GM18951 (cell line): Measurements from ENCODE around the gene WDR20.
"Not testable (repeated sequence)": the region's sequence is repeated elsewhere in the genome, so short reads cannot be mapped to it uniquely, and the experiment has no call there.

ENCODE experiments used
- POLR2A ChIP-seq: IDR thresholded peaks from 4 replicates; pipeline ENCODE4 v1.6.1; 2011; ENCODE audit warnings: mild to moderate bottlenecking; ENCODE audit not compliant: insufficient read length, insufficient read depth; ENCODE audit errors: extremely low read depth
- in situ Hi-C: fragments of 300-500 bp; cut with MboI; formaldehyde crosslinking; loops from one replicate; pipeline ENCODE4 v1.12.0; 2022; ENCODE audit warnings: low sequenced_read_pairs, mixed read lengths, inconsistent platforms; ENCODE audit not compliant: unreplicated experiment

The WDR20 gene

DNA sequence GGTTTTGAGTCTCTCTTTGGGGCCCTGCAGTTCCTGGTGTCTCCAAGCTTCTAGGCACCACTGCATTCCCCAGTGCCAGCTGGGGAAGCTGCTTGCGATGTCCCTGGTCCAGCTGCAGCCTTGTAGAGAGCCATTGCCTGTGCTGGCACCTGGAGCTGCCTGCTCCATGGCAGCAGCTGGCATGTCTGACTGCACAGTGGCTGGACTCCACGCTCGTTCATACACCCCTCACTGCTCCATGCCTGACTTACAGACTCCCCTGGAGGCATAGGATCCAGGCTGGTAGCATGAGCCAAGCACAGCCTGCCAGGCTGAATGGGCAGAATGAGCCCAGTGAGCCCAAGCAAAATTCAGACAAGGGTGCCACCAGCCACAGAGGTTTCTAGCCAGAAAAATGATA, 21.8 kb upstream of the WDR20 start:
- TF ChIP-seq POLR2A = no peak
- in situ Hi-C loops = no loop called here

DNA sequence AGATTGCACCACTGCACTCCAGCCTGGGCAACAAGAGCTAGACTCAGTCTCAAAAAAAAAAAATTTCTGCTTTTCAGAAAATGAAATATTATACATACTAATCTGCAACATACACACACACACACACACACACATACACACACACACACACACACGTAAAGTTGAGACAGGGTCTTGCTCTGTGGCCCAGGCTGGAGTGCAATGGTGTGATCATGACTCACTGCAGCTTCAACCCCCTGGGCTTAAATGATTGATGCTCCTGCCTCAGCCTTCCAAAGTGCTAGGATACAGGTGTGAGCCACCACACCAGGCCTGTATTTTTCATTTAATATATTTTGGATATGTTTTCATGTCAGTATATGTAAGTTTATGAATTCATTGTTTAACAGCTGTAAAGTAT, 18.8 kb upstream of the WDR20 start:
- in situ Hi-C loops = no loop called here
- TF ChIP-seq POLR2A = no peak

DNA sequence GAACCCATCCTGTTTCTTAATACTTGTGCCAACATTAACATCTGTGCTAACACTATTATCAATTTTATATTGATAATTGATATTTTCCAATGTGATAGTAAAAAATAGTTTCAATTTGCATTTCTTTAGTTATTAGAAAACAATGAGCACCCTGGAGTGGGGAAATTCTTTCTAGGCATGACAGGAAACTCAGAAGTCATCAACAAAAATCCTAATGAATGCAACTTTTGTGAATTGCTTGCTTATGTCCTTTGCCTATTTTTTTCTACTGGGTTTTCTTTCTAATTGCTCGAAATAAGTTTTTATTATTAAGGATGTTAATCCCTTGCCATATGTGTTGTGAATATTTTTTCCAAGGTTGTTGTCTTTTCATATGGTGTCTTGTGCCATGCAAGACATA, 18.1 kb upstream of the WDR20 start:
- TF ChIP-seq POLR2A = no peak

GRCh38 chr14:102124419-102124818, 15.3 kb upstream of the WDR20 start:
- in situ Hi-C loops = no loop called here
- no peak for TF ChIP-seq POLR2A

More for the DNA sequence above, 18.1 kb upstream of the WDR20 start:
- in situ Hi-C loops = no loop called here

GRCh38 chr14:102125546-102125945, 14.2 kb upstream of the WDR20 start:
- no peak for TF ChIP-seq POLR2A
- in situ Hi-C loops = no loop called here

DNA sequence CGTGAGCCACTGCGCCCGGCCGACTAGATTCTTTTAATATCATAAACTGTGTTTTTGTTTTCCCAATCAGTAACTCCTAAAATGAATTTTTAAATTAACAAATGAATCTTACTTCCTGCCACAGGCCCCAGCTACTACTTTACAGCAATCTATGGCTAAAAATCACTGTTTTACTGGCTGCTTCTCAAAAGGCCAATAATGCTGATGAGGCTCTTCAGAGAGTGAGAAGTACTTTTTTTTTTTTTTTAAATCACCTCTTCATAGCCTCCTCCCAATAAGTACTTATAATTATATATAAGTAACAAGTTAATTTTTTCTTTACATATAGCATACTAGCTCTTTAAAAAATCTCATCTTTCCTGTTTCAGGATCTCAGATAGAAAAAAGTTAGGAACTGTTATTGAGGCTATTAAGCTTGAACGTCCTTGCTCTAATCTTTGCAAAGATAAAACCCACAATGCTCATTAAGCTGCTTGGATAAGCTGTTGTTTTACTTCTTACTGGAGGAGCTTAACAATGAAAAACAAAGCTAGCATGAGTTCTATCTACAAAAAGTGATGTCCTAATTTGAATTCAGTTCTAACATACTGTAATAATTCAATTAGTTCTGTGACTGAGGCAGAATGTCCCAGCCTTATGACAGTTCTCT, 12.8 kb upstream of the WDR20 start:
- no peak for TF ChIP-seq POLR2A
- in situ Hi-C loops = no loop called here

DNA sequence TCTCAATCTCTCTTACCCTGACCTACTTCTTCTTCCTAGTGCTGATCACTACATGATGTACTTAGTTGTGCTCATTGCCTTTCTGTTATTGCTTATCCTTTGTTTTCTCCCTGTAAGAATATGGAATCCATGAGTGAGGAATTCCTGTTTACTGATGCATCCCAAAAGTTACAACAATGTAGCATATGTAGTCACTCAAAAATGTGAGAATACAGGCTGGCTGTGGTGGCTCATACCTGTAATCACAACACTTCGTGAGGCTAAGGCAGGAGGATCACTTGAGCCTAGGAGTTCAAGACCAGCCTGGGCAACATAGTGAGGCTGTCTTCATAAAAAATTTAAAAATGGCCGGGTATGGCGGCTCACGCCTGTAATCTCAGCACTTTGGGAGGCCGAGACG, 8.0 kb upstream of the WDR20 start:
- in situ Hi-C loops = no loop called here
- no peak for TF ChIP-seq POLR2A

GRCh38 chr14:102134021-102134420, 5.7 kb upstream of the WDR20 start:
- in situ Hi-C loops = not testable (repeated sequence)

GRCh38 chr14:102134719-102135118, 5.0 kb upstream of the WDR20 start:
- in situ Hi-C loops = not testable (repeated sequence)

- in situ Hi-C loops = not testable (repeated sequence)
These were observed 4.2 kb upstream of the WDR20 start for GRCh38 chr14:102135456-102135855.

DNA sequence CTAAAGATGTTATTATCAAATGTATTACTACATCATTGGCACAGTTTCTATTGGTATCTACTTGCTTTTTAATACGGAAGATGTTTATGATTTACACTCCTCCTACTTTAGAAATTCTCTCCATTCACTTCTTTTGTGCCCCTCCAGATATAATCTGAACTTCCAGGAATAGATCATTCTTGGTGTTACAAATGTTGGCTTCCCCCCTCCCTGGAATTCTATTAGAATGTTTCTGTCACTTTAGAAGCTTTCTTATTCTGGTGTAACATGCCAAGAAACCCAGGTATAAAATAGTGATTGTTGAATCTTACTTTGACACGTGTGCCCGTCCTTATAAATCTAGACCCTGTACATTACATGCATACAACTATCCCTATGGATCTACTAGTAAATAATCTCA, 1.2 kb upstream of the WDR20 start:
- in situ Hi-C loops = no loop called here

GRCh38 chr14:102138961-102139285, 774 bp upstream of the WDR20 start:
- TF ChIP-seq POLR2A = no peak
- in situ Hi-C loops = no loop called here

More for the DNA sequence above, 1.2 kb upstream of the WDR20 start:
- no peak for TF ChIP-seq POLR2A

GRCh38 chr14:102140027-102140749, 491 bp downstream of the WDR20 start:
- in situ Hi-C loops = no loop called here
- TF ChIP-seq POLR2A = no peak

GRCh38 chr14:102140750-102141145, 1.1 kb downstream of the WDR20 start:
- TF ChIP-seq POLR2A = no peak
- in situ Hi-C loops = no loop called here

- in situ Hi-C loops = no loop called here
- TF ChIP-seq POLR2A = no peak
These were observed 2.1 kb downstream of the WDR20 start for GRCh38 chr14:102141797-102142196.

DNA sequence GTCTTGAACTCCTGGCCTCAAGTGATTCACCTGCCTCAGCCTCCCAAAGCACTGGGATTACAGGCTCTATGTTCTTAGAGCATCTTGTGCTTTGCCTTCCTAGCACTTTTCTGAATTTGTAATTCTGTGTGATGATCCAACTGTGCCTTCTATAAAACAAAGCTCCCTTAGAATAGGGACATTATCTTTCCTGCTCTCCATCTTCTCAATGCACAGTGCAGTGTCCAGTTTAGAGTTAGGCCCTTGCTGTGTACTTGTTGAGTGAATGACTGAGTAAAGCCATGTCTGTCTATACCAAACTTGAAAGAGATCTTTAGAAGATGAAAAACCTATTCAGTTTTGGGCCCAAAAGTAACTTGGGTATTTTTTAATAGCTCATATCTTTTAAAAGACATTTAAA, 5.2 kb downstream of the WDR20 start:
- TF ChIP-seq POLR2A = no peak
- in situ Hi-C loops = no loop called here
